HAP-1 (cell line): ENCODE measurements around the gene THSD1.
"Not testable (repeated sequence)": the region's sequence is repeated elsewhere in the genome, so short reads cannot be mapped to it uniquely, and the experiment has no call there.

Source experiments
- DNase-seq, 2 experiments: peaks; one replicate each; pipeline ENCODE4 v3.0.0-alpha.2; 2016 to 2020; ENCODE audit warnings: low spot score in 2 of 2
- H3K27me3 ChIP-seq: fragments of 250-450 bp; sonication (Bioruptor Pico); 2 replicates; pipeline ENCODE4 v1.5.1; 2020; ENCODE audit warnings: low read depth, mild to moderate bottlenecking, moderate library complexity
- H3K36me3 ChIP-seq: fragments of 250-450 bp; sonication (Bioruptor Pico); replicated peaks from 2 replicates; pipeline ENCODE4 v1.5.1; 2020; ENCODE audit warnings: mild to moderate bottlenecking
- H3K4me1 ChIP-seq: fragments of 250-450 bp; sonication (Bioruptor Pico); 2 replicates; pipeline ENCODE4 v1.5.1; 2020; ENCODE audit warnings: mild to moderate bottlenecking
- H3K4me3 ChIP-seq: fragments of 250-450 bp; sonication (Bioruptor Pico); 2 replicates; pipeline ENCODE4 v1.5.1; 2020; ENCODE audit warnings: mild to moderate bottlenecking, moderate library complexity
- H3K9me3 ChIP-seq: fragments of 250-450 bp; sonication (Bioruptor Pico); 2 replicates; pipeline ENCODE4 v1.5.1; 2020; ENCODE audit warnings: mild to moderate bottlenecking, moderate library complexity
- in situ Hi-C: fragments of 300-500 bp; cut with MboI; formaldehyde crosslinking; loops from 3 replicates; pipeline ENCODE4 v1.14.3; 2020; ENCODE audit warnings: low sequenced_read_pairs, inconsistent platforms, mixed read lengths

Gene THSD1

DNA sequence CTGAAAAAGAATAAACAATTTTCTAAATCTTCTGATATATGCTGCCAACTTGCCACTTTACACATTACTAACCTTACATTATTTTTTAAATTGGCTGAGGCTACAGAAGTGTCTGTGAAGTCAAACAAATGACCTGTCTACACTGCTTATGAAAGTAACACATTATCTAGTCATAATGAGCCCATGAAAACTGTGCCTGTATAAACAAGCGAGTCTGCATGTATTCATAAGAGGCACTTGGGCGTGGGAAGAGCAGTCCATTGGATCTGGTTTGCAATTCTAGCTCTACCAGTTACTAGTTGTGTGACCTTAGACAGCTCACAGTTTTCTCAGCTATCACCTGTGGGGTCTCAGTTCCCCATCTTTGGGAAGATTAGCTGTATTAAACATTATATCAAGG is 41.4 kb upstream of the THSD1 start:
- in situ Hi-C loops = no loop called here
- Histone ChIP-seq H3K4me3 (no peak overlapping the region), H3K36me3 (peaks cover 4% of the 10 kb centered on the region; the same call in 1 of the 2 replicates), H3K27me3 (no peaks in the 10 kb centered on the region), H3K4me1 (peaks cover 3% of the 10 kb centered on the region; the same call in 1 of the 2 replicates), H3K9me3 (no peaks in the 10 kb centered on the region)
- DNase-seq = no peak

DNA sequence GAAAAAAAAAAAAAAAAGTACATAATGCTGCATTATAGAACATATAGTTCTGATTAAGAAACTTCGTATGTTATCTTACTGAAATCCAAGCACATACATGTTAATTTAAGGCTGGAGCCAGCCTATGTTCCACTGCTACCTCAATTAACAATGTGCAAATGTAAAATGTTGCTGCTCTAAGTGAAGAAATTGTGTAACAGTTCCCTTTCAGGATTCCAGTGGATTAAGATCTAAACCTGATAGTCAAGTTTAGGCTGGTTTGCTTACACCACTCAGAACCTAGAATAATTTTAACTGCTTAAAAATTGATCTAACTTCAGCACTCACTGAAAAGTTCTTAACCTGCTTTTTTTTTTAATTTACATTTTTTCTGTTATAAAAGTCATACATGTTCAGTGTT is 40.3 kb upstream of the THSD1 start:
- in situ Hi-C loops = no loop called here
- Histone ChIP-seq H3K9me3 (no peaks in the 10 kb centered on the region), H3K4me3 (no peak overlapping the region), H3K4me1 (peaks cover 3% of the 10 kb centered on the region; the same call in 1 of the 2 replicates), H3K27me3 (no peaks in the 10 kb centered on the region), H3K36me3 (peaks cover 11% of the 10 kb centered on the region)
- no peak for DNase-seq

- Histone ChIP-seq H3K9me3 (no peaks in the 10 kb centered on the region), H3K4me3 (no peak overlapping the region), H3K4me1 (no peaks in the 10 kb centered on the region), H3K27me3 (no peaks in the 10 kb centered on the region), H3K36me3 (peaks cover 52% of the 10 kb centered on the region)
- in situ Hi-C loops = no loop called here
- no peak for DNase-seq
These were observed 26.5 kb upstream of the THSD1 start for GRCh38 chr13:52432456-52432855.

DNA sequence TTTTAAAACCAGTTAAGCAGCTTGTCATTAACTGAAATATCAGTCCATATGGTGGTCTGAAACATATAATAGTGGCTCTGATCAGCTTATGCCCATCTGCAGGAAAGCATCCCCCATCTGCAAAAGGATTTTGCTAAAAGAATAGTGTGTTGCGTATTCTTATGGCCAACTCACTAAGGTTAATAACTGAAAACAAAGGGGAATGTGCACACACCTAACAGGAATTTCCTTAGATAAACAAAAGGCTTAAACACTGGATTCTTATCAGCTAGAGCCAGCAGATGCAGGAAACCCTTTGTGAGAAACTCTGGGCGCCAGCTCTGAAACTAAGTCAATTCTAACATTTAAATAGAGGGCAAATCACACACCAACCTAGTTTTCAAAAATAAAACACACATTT is 22.3 kb upstream of the THSD1 start:
- H3K4me3 ChIP-seq = no peak overlapping the region
- no peaks in the 10 kb centered on the region for H3K27me3 ChIP-seq
- H3K36me3 ChIP-seq = peaks cover 30% of the 10 kb centered on the region
- no peak for DNase-seq
- no peaks in the 10 kb centered on the region for H3K4me1 ChIP-seq
- in situ Hi-C loops = no loop called here
- H3K9me3 ChIP-seq = no peaks in the 10 kb centered on the region

DNA sequence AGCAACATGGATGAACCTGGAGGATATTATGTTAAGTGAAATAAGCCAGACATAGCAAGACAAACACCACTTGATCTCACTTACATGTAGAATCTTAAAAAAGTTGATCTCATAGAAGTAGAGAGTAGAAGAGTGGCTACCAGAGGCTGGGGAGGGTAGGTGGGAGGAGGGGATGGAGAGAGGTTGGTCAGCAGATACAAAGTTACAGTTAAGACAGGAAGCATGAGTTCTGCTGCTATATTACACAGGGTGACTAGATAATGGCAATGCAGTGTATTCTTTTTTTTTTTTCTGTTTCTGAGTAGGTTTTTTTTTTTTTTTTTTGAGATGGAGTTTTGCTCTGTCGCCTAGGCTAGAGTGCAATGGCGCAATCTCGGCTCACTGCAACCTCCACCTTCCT is 15.2 kb upstream of the THSD1 start:
- Histone ChIP-seq H3K36me3 (peaks cover 35% of the 10 kb centered on the region), H3K4me1 (no peaks in the 10 kb centered on the region), H3K4me3 (no peak overlapping the region), H3K9me3 (no peaks in the 10 kb centered on the region), H3K27me3 (no peaks in the 10 kb centered on the region)
- in situ Hi-C loops = no loop called here
- DNase-seq = no peak

DNA sequence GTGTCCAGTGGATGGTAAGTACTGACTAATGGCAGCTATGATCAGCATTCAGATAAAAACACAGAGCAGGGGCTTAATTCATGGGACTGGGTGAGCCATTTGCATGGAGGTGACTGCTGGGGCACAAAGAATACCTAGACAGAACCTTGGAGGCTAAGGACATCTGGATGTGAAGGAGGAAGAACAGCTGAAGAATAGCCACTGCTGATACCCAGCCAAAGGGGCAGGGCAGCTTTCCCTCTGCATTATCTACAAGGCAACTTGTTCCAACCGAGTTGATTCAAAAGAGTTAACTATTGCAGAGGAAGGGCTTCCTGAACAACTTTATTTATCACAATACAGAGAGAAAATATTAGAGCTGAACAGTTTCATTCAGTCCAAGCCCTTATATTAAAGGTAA is 13.1 kb upstream of the THSD1 start:
- Histone ChIP-seq H3K4me1 (no peaks in the 10 kb centered on the region), H3K27me3 (no peaks in the 10 kb centered on the region), H3K4me3 (no peak overlapping the region), H3K36me3 (peaks cover 49% of the 10 kb centered on the region), H3K9me3 (no peaks in the 10 kb centered on the region)
- DNase-seq = no peak
- in situ Hi-C loops = no loop called here

GRCh38 chr13:52414963-52415362 is 9.0 kb upstream of the THSD1 start:
- peaks cover 49% of the 10 kb centered on the region for H3K36me3 ChIP-seq
- no peaks in the 10 kb centered on the region for H3K9me3 ChIP-seq
- DNase-seq = no peak
- no peaks in the 10 kb centered on the region for H3K27me3 ChIP-seq
- H3K4me1 ChIP-seq = no peaks in the 10 kb centered on the region
- no peak overlapping the region for H3K4me3 ChIP-seq
- in situ Hi-C loops = no loop called here

- no peaks in the 10 kb centered on the region for H3K27me3 ChIP-seq
- no peaks in the 10 kb centered on the region for H3K4me1 ChIP-seq
- in situ Hi-C loops = no loop called here
- no peaks in the 10 kb centered on the region for H3K9me3 ChIP-seq
- H3K36me3 ChIP-seq = peaks cover 46% of the 10 kb centered on the region
- no peak overlapping the region for H3K4me3 ChIP-seq
- no peak for DNase-seq
These were observed 8.1 kb upstream of the THSD1 start for GRCh38 chr13:52414051-52414450.

GRCh38 chr13:52412128-52412527 is 6.2 kb upstream of the THSD1 start:
- in situ Hi-C loops = no loop called here
- DNase-seq = no peak
- Histone ChIP-seq H3K4me3 (no peak overlapping the region), H3K36me3 (peaks cover 40% of the 10 kb centered on the region), H3K4me1 (no peaks in the 10 kb centered on the region), H3K27me3 (no peaks in the 10 kb centered on the region), H3K9me3 (no peaks in the 10 kb centered on the region)

DNA sequence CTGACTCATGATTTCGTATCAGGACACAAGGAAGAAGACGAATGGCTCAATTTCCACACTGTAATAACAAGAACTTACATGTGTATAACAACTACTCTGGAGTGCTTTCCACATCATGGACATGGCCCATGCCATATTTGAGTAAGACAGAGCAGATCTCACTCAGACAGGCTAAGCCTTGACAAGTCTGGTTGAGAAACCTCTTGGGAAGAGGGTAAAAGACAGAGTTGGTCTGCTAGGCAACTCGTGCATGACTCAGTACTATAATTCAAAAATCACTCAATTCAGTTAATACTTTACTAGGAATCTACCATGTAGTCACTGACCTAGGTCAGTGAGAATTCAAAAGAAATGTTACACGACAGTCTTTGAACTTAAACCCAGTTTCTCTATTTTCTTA is 5.7 kb upstream of the THSD1 start:
- H3K4me3 ChIP-seq = no peak overlapping the region
- in situ Hi-C loops = no loop called here
- DNase-seq = no peak
- peaks cover 2% of the 10 kb centered on the region; the same call in 1 of the 2 replicates for H3K27me3 ChIP-seq
- H3K9me3 ChIP-seq = no peaks in the 10 kb centered on the region
- peaks cover 35% of the 10 kb centered on the region for H3K36me3 ChIP-seq
- H3K4me1 ChIP-seq = no peaks in the 10 kb centered on the region

GRCh38 chr13:52408071-52408658 is 2.2 kb upstream of the THSD1 start:
- H3K36me3 ChIP-seq, H3K4me3 ChIP-seq, in situ Hi-C loops, DNase-seq, H3K4me1 ChIP-seq, H3K9me3 ChIP-seq: not testable (repeated sequence)
- H3K27me3 ChIP-seq = peaks cover 32% of the 10 kb centered on the region

DNA sequence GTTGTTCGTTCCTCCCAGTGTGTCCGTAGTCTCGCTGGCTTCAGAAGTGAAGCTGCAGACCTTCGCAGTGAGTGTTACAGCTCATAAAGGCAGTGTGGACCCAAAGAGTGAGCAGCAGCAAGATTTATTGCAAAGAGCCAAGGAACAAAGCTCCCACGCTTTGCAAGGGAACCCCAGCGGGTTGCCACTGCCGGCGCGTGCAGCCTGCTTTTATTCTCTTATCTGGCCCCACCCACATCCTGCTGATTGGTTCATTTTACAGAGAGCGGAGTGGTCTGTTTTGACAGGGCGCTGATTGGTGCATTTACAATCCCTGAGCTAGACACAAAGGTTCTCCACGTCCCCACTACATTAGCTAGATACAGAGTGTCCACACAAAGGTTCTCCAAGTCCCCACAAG is 1.5 kb upstream of the THSD1 start:
- H3K4me1 ChIP-seq, H3K9me3 ChIP-seq, H3K4me3 ChIP-seq, in situ Hi-C loops, DNase-seq, H3K36me3 ChIP-seq: not testable (repeated sequence)
- H3K27me3 ChIP-seq = peaks cover 38% of the 10 kb centered on the region

- no peaks in the 10 kb centered on the region for H3K36me3 ChIP-seq
- H3K4me1 ChIP-seq = no peaks in the 10 kb centered on the region
- no peak overlapping the region for H3K4me3 ChIP-seq
- in situ Hi-C loops = no loop called here
- no peaks in the 10 kb centered on the region for H3K9me3 ChIP-seq
- no peak for DNase-seq
- peaks cover 45% of the 10 kb centered on the region for H3K27me3 ChIP-seq
These were observed 657 bp upstream of the THSD1 start for GRCh38 chr13:52406629-52407028.

DNA sequence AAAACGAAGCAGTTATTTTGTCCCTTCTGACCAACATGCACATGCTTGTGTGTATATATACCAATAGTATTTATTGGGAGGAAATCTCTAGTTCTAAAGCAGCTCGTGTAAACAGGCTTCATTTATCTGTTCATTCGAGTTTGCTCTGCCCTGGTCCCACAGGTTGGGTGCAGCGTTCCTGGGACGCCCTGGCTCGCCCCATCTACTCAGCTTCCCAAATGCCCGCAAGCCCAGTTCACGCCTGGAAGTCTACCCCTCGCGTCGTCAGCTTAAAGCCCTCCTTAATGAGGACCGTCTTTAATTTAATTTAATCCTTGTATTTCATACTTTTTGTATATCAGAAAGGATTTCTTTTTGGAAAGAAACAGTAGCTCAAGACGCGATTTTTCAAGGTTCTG is 604 bp downstream of the THSD1 start:
- Histone ChIP-seq H3K9me3 (no peaks in the 10 kb centered on the region), H3K27me3 (peaks cover 49% of the 10 kb centered on the region), H3K36me3 (no peaks in the 10 kb centered on the region), H3K4me1 (no peaks in the 10 kb centered on the region), H3K4me3 (peak overlapping the region; percentile 25; the same call in 1 of the 2 replicates)
- DNase-seq = no peak
- in situ Hi-C loops = no loop called here

GRCh38 chr13:52399708-52400107 is 6.3 kb downstream of the THSD1 start:
- no peak for DNase-seq
- H3K36me3 ChIP-seq = no peaks in the 10 kb centered on the region
- in situ Hi-C loops = no loop called here
- H3K4me3 ChIP-seq = no peak overlapping the region
- no peaks in the 10 kb centered on the region for H3K9me3 ChIP-seq
- H3K27me3 ChIP-seq = peaks cover 37% of the 10 kb centered on the region
- H3K4me1 ChIP-seq = no peaks in the 10 kb centered on the region
